ENCODE data around the gene STK32B. TPM values are rescaled to one million over a fixed set of nuclear protein-coding genes. Genes with fewer than 3 reads are reported as not detected.

Gene STK32B
- total and polyA plus RNA-seq, 2 of the 8 experiments (the other 6 are each of a cell fraction or from before 2014, with no cell fraction given) = 2.3 to 2.5 TPM

GRCh38 chr4:5118994-5119835, 67.9 kb downstream of the STK32B start (continued):
- TF ChIP-seq HDAC6 (IDR thresholded peaks at IDR 0.05; ENCODE audit: low read depth, low read length) (no peak), POLR2A (IDR thresholded peaks at IDR 0.05; ENCODE audit: control extremely low read depth in 1 of 2, low read depth in 2 of 2, low read length in 2 of 2) (no peak), JUND (IDR thresholded peaks at IDR 0.05; ENCODE audit: low read length) (no peak), BRCA1 (IDR thresholded peaks at IDR 0.05; ENCODE audit: low read depth, low read length) (no peak), NRF1 (IDR thresholded peaks at IDR 0.05; ENCODE audit: low read depth, low read length) (no peak), TAF1 (IDR thresholded peaks at IDR 0.05; ENCODE audit: low read depth, low read length) (no peak)

Measured in H1 (cell line).